NOMO-1 (cell line): ENCODE data around the gene DCP1B.

Experiments used
- DNase-seq, 2 experiments: peaks; one replicate each; lab custom pipeline; 2025; ENCODE audit not compliant: unreplicated experiment in 2 of 2; lab: John Stamatoyannopoulos, UW

The DCP1B gene

DNA sequence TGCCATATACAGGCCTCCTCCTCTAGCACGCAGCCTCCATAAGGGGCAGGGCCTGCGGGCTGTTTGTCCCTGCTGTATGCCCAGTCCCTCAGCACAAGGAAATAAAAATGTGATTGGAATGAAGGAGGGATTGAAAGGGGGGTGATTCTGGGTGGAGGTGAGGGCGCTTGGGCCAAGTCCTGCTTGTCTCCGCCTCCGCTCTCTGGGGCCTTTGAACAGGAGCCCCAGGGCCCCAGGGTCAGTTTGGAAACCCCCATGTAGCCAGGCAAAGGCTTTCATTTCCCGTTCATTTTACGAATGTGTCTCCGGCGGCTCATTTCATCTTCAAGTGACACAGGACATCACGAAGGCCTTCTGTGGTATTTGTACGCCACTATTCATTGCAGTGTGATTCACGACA lies 81.3 kb downstream of the DCP1B start:
- no peak for DNase-seq

DNA sequence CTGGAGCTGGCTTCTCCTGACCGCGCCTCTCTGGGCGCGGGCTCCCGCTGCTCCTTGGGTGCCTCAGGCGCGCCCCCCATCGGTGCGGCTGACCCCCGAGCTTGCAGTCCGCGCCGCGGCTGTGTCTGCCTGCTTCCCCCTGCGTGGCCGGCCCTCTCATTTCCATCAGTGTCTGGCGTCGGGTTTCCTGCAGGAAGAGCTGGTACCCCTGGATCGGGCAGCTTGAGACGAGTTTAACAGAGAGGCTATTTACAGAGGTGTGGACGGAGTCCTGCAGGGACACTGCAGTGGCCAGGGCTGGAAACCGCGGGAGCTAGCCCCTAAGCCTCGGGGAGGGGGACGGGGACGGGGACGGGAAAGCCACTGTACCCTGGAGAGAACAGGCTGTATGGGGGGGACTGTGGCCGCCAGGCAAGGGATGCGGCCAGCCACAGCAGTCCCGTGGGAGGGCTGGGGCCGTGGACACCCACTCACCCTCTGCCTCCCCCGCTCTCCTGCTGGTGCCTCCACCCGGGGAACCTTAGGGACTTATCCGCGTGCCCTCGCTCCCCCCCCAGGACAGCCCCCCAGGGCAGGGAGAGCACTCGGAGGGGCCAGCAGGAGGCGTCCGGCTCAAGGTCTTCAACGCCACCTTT lies 82.1 kb downstream of the DCP1B start:
- no peak for DNase-seq

DNA sequence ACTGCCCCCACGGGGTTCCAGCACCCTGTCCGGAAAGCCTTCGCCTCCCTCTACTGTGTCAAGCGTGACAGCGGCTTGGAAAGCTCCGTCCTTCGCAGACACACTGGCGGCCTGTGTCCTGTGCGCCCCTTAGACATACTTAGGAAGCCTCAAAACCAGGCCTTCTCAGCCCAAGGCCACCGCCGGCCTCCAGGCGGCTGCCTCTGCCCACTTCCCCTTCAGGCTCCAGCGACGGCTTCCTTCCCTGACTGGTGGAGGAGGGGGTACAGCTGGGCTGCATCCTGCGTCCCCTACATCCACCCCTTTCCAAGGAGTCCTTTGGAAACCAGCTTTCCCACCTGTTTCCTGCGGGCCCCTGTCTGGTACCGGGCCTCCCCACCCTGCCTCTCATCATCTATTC lies 83.3 kb downstream of the DCP1B start:
- DNase-seq = peak; percentile 72 to 74

DNA sequence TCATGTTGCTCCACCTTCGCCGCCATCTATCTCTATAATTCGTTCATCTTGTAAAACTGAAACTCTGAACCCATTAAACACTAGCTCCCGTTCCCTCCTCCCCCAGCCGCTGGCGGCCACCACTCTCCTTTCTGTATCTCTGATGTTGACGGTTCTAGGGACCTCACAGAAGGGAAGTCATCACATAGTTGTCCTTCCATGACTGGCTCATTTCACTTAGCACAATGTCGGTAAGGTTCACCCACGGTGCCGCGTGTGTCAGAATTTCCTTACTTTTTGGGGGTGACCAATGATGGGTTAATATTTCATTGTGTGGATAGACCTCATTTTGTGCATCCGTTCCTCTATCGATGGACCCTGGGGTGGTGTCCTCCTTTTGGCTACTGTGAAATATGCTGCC lies 83.8 kb downstream of the DCP1B start:
- DNase-seq = peak in 1 of 2 experiments; percentile 21

DNA sequence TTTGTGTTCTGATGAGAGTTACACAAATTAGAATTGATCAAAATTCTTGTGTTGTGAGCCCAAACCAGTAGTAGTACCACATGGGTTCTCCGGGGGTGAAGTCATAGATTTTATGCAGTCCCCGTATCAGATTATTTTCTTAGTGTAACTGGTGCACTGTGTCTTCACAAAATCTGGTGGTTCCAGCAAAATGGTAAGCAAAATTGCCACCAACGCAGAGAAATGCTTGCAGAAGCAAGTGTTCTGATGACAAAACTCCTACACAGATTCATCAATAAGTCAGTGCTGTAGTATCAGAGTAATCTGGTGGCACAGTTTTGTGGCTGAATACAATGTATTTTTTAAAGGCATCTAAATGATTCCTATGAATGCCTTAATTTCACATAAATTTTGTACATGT lies 84.5 kb downstream of the DCP1B start:
- no peak for DNase-seq

DNA sequence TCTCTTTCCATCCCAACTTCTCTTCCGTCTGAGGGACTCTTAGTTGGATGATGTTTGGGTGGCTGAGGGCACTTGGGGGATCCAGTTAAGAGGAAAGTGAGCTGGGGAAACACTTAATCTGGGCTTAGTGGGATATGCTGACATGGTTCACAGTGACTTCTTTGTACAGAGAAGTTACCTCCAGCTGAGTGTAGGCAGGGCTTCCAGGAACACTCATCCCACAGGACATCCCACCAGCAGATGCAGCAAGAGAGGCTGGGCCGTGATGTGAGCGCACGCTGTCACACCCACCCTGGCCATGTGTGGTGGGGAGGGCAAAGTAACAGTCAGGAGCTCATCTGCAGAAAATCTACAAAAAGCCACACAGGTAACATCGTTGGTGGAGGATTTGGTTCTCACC lies 85.0 kb downstream of the DCP1B start:
- DNase-seq = no peak

DNA sequence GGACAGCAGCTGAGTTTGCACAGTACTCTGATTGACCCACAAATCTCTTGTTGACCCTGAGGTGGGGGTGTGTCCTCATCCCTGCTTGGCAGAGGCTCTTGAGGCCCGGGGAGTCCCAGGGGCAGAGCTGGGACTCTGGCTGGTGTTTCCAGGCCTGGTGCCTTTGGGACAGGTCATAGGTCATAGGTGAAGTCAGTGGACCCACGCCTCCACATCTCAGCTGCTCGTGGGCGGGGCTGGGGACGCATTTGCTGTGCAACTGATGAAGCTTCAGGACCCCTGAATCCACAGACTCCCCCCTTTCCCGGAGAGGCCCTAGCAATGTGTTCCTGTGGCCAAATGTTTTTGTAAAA lies 85.4 kb downstream of the DCP1B start:
- no peak for DNase-seq

DNA sequence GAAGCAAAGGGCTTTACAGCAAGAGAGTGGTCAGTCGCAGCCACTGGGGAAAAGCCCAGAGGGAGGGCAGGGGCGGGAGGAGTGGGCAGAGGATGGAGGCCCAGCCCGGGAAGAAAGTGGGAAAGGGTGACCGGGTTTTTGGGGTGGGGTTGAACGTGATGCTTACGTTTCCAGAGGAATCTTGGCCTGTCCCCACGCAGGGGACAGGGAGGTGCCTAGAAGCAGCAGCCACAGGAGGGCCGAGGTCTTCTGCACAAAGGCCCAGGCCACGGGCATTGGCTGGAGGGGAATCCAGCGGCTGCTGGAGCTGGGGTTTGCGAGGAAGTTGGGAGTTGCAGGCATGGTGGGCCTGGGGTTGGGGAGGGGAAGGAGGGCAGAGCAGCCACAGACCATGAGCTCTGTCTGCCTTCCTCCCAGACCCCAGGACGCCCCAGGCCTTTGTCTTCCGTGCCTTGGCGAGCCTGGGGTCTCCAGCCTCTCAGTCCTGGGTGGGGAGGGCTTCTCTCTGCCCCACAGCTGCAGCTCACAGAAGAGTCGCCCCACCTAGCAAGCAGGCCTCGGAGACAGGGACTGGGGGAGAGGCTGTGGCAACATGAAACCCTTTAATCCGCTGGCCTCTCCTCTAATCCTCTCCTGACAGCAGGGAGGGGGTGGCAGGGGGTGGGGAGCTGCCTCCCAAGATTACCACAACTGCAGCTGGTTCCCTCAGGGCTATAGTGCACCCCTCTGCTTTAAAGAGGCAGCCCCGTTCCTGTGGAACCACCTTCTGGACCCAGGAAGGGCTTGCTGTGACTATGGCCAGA lies 86.0 kb downstream of the DCP1B start, which contains the start of gene CACNA2D4:
Gene CACNA2D4 (minus strand): TSS at position 572 of the 803 bp plus-strand sequence. CDS start 179 bp downstream, at position 393.
- DNase-seq = peak; percentile 11 to 26

DNA sequence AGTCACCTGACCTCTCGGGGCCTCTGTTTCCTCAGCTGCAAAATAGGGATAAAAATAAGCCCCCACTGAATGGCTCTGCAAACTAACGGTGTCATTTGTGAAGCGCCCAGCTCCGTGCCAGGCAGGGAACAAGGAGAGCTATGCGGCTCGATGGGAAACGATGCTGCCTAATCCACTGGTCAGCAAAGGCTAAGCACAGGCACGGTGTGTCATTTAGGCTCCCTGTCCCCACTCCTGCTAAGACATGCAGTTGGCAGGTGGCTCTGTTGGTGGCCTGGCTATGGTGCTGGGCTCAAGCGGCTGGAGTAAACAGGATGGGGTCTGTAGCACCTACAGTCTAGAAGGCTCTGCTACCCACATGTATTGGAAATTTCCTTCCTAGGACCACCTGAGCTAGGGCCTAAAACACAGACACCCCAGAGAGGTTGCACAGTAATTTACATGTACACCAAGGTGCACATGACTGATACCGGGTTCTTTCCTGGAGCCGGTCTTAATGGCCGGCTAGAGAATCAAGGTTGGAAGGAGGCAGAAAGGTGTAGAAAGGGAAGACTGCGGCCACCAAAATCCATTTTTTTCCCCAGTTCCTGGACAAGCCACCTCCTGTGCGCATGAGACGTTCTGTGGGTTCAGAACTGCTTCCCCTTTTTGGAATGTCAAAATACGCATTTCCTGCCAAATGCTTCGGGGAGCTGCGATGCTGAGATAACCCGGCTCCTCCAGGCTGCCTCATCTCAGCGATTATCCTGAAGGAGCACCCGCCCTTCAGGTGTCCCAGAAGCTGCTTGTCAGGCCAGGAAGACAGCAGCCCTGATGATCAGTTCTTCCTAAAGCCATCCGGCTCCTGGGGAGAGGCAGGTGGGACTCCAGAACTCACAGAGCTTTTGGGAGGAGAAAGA lies 86.8 kb downstream of the DCP1B start:
- DNase-seq = peak; percentile 73 to 78

DNA sequence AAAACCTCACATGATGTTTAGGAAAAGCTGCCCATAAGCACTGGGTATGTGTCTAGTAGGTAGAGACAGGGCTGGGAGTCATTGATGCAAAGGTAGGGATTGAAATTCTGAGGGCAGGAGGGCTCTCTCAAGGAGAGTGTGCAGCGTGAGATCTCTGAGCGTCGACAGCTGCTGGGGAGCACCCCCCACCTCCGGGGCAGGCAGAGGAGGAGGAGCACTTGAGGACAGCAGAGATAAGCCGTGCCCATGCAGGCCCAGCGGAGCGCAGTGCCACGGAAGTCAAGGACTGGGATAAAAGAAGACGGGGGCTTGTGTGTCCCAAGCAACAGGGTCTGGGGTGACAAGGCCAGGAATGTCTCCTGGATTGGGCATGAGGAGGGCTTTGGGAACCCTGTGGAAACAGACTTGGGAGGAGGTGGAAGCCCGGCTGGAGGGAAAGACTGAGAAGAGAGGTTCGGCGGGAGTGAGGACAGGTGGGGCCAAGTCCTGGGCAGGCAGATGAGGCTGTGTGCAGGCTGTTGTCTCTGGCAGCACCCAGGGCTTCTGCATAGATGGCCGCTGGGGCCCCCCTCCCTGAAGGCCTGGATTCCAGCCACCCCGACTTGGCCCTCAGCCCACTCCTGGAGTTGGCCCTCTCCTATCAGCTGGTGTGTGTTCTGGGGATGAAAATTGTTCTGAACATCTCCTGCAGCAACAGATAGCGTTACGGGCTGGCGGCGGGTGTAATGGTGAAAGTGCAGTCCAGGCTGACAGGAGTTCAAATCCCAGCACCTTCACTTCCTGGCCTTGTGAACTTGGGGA lies 87.7 kb downstream of the DCP1B start:
- DNase-seq = no peak

DNA sequence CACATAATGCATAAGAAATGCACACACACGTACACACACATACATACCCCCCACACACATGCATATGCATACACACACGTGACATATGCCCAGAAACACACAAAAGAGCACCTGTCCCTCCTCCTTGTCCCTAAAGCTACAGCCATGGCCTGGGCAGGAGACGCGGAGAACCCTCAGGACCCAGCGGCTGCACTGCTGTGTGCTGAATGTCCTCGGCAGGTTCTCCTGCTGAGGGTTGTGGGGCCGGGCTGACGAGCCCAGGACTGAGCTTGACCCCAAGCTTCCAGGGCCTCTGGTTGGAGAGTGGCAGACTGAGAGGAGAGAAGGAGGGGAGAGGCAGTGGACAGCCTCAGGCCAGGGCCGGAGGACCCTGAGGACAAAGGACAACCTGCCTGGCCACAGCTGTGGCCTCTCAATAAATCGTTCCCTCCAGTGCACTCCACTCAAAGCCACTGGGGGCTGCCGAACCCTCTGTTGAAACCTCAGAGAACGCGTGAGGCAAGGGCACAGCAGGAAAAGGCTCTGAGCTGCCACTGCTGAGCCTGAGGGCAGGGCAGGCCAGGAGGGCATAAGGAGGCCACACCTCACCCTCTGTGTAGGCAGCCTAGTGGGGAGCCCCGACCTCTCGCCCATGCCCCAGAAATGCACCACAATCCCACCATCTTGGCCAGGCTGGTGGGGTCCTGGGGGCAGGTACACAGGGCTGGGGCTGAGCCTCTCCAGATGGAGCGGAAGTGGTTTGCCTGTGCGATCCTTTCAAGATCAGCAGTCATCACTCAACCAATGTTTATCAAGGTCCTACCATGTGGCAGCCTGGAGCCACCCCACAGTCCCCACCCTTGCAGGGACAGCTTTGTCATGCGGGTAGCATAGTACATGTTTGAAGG lies 88.9 kb downstream of the DCP1B start:
- no peak for DNase-seq

DNA sequence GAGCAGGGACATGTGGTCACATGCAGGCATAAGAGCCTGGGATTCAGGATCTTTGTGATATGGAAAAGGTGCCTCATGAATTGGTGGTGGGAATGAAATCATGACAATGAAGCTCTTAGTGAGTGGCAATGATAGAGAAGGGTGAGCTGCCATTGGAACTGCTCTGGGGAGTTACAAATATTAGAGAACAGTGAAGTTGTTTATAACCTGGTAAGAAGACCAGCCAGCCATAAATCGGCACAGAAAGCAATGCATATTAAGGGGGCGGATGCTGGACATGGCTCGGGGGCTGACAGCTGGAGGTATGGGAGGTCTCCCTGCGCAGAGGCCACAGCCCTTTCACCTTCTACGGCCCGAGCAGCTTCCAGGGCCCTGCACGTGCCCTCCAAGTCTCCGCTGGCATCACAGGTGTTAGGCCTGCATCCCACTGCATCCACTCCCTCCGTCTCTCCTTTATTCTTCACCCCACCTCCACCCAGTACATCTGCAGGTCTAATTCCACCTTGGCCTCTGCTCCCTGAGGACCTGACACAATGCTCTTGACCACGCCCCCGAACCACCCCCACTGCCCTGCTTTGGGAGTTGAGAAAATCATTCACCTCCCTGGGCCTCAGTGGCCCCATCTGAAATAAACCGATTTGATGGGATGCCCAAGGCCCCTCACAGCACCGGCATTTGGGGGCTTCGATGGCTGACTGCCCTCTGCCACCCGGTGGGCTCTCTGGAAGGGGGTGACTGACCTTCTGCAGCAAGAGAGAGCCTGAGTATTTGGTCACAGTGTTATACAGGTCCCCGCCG lies 89.9 kb downstream of the DCP1B start:
- DNase-seq = no peak

DNA sequence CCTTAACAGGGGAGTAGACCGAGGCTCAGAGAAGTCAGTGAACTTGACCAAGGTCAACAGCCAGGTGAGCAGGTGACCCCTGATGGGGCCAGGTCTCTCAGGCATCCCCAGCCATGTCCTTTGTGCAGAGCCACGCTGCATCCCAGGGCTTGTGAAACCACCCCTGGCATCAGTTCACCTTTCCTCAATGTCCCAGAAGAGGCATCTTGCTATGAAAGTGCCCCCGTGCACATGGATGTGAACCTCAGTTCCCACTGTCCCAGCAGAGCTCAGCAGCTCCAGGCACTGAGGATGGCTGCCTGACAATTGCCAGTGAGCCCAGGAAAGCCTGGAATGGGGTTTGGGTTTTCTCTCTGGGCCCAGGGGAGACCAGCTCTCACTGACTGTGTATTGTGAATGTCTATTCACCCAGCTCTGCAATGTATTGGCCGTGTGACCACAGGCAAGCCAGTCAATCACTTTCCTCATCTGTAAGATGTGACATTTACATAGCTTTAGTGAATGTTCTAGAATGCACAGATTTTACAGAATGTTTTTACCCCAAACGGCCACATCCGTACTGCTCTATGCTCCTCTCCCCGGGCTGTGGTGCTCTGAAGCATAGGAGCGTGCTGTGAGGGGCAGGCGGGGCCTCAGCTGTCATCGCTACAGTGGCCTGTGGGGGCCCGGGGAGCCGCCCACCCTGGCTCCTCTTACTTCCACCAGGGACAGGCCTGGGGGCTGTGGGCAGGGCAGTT lies 90.7 kb downstream of the DCP1B start:
- DNase-seq = no peak

DNA sequence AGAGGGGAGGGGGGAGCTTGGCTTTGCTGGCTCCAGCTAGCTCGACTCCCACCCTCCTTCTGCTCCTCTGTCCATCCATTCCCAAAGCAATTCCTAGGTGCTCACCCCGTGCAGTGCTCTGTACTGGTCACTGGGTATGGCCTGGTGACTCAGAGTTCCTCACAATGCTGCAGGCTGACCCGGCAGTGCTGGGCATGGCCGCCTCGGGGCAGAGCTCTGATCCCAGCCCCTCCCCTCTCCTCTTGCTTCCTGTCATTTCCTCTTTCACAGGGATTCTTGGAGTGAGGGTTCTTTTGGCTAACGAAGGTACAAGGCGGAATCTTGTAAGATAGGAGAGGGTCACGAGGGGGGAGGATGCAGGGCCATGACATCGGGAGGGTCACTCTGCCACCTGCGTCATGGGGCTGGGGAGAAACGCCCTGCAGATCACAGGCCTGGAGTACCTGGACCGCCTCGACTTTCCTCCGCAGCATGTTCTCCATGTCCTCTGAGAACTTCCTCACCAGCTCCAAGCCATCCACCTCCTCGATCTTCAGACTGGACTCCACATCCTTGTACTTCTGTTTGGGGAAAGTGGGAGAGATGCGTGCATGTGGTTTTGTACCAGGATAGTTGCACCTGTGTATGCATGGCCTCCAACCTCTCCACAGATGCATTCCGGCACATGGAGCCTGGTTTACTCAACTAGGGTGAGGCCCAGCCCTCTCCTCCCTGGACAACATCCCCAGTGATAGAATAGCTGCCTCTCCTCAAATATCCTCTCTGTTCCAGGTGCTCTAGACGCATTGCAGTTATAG lies 91.5 kb downstream of the DCP1B start:
- no peak for DNase-seq

DNA sequence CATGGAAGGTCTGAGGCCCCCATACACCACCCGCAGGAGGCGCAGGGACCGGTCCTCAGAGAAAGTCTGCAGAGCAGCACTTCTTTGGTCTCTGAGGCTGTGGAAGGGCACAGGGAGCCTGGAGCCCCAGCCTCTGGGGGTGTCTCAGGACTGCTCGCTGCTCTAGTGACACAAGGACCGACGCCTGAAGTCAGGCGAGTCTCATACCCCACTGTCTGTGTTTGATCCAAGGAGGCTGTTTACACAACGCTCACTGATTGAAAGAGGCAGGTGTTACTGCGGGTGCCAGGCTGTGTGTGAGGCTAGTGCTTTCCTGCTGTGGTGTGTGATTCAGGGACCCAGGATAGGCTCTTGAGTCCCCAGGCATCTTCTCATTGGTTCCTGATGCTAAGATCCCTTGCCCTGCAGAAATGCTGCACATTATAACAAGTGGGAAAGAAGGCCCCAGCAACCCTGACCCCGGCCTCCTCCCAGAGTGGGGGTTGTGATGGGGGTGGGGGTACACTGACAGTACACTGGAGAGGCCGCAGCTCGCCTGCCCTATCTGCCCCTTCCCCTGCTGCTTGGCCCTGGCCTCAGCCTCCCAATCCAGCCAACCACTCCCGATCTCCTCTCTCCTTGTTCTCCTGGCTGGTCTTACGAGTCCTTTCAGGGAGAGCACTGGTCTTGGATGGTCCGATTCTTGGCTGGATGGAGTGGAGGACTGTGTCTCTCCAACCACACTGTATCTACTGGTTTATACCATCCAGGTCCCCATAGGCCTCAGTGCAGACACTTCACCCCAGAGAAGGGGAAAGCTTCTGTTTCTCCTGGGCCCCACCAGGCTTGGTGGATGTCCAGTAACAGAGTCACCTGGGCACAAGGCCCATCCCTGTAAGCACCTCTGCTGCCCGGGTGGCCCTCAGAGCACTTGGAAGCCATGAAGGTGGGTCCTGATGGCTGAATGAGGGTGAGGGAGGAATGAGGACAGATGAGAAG lies 92.4 kb downstream of the DCP1B start:
- DNase-seq = no peak

DNA sequence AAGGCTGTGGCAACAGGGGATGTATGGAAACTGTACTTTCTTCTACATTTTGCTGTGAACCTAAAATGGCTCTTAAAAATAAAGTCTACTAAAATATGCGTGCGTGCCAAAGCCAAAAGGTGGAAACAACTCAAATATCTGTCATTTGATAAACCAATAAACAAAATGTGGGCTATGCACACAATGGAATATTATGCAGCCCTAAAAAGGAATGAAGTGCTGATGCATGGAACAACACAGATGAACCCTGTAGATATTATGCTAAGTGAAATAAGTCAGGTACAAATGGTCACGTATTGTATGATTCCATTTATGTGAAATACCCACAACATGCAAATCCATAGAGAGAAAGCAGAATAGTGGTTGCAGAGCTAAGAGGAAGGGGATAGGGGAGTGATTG lies 93.8 kb downstream of the DCP1B start:
- DNase-seq = no peak
